HL-60 (cell line): ENCODE measurements around the gene STK32B.

Experiments
- DNase-seq, 2 experiments: peaks; one replicate each; pipeline ENCODE4 v3.0.0-alpha.2; 2010 to 2020; ENCODE audit warnings: low read depth in 1 of 2, low spot score in 1 of 2
- H3K27ac ChIP-seq: fragments of 250-450 bp; sonication (Bioruptor Pico); replicated peaks from 2 replicates; pipeline ENCODE4 v1.5.1; 2020; ENCODE audit warnings: mild to moderate bottlenecking, moderate library complexity
- H3K27me3 ChIP-seq: fragments of 250-450 bp; sonication (Bioruptor Pico); 2 replicates; pipeline ENCODE4 v1.5.1; 2021; ENCODE audit warnings: mild to moderate bottlenecking, moderate library complexity; ENCODE audit not compliant: insufficient read depth, poor library complexity, severe bottlenecking
- H3K4me3 ChIP-seq: replicated peaks from 2 replicates; pipeline ENCODE4 v1.5.1; 2011; ENCODE audit warnings: mild to moderate bottlenecking, control low read depth, low read length; ENCODE audit not compliant: insufficient read depth
- GABPA ChIP-seq: IDR thresholded peaks from 2 replicates; pipeline ENCODE4 v1.6.1; 2012; ENCODE audit warnings: low read depth
- POLR2AphosphoS5 ChIP-seq: IDR thresholded peaks from 2 replicates; pipeline ENCODE4 v1.6.1; 2012; ENCODE audit warnings: low read depth
- SPI1 ChIP-seq: IDR thresholded peaks from 2 replicates; pipeline ENCODE4 v1.6.1; 2012; ENCODE audit warnings: low read depth, mild to moderate bottlenecking, borderline replicate concordance
- TF ChIP-seq, protein P1 (sequence below): IDR thresholded peaks from 2 replicates; pipeline ENCODE4 v1.6.1; 2012; ENCODE audit warnings: low read depth; ENCODE audit not compliant: insufficient replicate concordance
- TF ChIP-seq, protein P2 (sequence below): IDR thresholded peaks from one replicate; pipeline ENCODE4 v1.5.1; 2011; ENCODE audit warnings: low read length, control low read depth, inconsistent platforms; ENCODE audit not compliant: insufficient read depth

STK32B gene

DNA sequence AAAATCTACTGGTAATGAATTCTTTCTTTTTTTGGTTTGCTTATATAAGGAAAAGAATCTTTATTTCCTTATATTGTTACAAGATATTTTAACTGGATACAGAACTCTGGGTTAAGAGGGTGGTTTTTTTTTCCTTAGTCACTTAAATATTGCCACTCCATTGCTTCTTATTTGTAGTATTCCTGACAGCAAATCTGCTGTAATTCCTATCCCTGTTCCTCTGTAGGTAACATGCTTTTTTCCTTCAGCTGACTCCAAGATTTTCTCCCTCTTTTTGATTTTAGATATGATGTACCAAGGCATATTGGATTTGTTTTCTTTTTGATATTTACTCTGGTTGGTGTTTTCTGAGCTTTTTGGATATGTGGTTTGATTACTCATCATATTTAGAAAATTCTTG, 378.5 kb downstream of the STK32B start:
- H3K27ac ChIP-seq, result no peak overlapping the region
- no peak for DNase-seq

DNA sequence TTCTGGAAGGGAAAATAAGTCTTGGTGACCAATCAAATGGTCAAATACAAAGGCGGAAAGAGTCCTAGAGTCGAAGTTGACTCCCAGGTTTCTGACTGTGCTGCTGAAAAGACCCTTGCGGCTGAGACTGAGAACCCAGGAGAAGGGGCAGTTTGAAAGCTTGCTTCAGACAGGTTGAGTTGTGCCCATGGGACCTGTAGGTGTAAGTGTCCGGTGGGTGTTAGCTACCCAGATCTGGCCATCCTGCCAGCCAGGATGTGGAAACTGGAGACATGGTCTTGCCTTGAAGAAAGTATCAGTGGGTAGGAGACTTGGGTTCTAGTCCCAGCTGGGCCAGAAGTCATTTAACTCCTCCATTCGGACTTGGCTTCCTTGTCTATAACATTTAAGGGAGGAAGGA, 381.9 kb downstream of the STK32B start:
- TF ChIP-seq SPI1, result no peak
- TF ChIP-seq, protein P1, sequence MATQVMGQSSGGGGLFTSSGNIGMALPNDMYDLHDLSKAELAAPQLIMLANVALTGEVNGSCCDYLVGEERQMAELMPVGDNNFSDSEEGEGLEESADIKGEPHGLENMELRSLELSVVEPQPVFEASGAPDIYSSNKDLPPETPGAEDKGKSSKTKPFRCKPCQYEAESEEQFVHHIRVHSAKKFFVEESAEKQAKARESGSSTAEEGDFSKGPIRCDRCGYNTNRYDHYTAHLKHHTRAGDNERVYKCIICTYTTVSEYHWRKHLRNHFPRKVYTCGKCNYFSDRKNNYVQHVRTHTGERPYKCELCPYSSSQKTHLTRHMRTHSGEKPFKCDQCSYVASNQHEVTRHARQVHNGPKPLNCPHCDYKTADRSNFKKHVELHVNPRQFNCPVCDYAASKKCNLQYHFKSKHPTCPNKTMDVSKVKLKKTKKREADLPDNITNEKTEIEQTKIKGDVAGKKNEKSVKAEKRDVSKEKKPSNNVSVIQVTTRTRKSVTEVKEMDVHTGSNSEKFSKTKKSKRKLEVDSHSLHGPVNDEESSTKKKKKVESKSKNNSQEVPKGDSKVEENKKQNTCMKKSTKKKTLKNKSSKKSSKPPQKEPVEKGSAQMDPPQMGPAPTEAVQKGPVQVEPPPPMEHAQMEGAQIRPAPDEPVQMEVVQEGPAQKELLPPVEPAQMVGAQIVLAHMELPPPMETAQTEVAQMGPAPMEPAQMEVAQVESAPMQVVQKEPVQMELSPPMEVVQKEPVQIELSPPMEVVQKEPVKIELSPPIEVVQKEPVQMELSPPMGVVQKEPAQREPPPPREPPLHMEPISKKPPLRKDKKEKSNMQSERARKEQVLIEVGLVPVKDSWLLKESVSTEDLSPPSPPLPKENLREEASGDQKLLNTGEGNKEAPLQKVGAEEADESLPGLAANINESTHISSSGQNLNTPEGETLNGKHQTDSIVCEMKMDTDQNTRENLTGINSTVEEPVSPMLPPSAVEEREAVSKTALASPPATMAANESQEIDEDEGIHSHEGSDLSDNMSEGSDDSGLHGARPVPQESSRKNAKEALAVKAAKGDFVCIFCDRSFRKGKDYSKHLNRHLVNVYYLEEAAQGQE, result no peak
- no peak for TF ChIP-seq POLR2AphosphoS5
- TF ChIP-seq, protein P2, sequence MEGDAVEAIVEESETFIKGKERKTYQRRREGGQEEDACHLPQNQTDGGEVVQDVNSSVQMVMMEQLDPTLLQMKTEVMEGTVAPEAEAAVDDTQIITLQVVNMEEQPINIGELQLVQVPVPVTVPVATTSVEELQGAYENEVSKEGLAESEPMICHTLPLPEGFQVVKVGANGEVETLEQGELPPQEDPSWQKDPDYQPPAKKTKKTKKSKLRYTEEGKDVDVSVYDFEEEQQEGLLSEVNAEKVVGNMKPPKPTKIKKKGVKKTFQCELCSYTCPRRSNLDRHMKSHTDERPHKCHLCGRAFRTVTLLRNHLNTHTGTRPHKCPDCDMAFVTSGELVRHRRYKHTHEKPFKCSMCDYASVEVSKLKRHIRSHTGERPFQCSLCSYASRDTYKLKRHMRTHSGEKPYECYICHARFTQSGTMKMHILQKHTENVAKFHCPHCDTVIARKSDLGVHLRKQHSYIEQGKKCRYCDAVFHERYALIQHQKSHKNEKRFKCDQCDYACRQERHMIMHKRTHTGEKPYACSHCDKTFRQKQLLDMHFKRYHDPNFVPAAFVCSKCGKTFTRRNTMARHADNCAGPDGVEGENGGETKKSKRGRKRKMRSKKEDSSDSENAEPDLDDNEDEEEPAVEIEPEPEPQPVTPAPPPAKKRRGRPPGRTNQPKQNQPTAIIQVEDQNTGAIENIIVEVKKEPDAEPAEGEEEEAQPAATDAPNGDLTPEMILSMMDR, result no peak
- TF ChIP-seq GABPA, result no peak
- Histone ChIP-seq H3K27ac (no peak overlapping the region), H3K27me3 (no peaks in the 10 kb centered on the region)

More for the DNA sequence above, 378.5 kb downstream of the STK32B start:
- no peak for TF ChIP-seq GABPA
- TF ChIP-seq SPI1, result no peak
- no peak for TF ChIP-seq POLR2AphosphoS5
- TF ChIP-seq, protein P2, result no peak
- Histone ChIP-seq H3K27me3 (no peaks in the 10 kb centered on the region), H3K4me3 (no peak overlapping the region)

DNA sequence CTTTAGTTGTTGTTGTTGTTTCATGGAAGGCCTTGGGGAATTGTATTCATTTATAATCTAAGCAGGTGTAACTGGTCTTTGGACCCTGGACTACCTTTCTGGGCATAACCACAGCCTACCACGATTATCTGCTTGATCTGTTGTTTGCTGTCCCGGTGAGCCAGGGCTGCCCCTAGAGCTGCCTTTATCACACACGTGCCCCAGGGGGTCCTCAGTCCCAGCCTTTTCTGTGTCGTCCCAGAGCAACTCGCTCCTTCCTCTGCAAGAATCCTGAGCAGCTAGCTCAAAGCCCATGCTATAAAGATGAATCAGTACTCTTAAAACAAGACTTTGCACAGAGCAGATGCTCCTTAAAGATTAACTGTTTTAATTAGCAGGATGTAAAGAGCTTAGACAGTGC, 383.9 kb downstream of the STK32B start:
- no peak for DNase-seq
- Histone ChIP-seq H3K27ac (no peak overlapping the region), H3K27me3 (no peaks in the 10 kb centered on the region), H3K4me3 (no peak overlapping the region)
- TF ChIP-seq, protein P1, result no peak
- TF ChIP-seq GABPA (no peak), POLR2AphosphoS5 (no peak), SPI1 (no peak)
- TF ChIP-seq, protein P2, result no peak

More for the DNA sequence above, 381.9 kb downstream of the STK32B start:
- no peak for DNase-seq
- no peak overlapping the region for H3K4me3 ChIP-seq

DNA sequence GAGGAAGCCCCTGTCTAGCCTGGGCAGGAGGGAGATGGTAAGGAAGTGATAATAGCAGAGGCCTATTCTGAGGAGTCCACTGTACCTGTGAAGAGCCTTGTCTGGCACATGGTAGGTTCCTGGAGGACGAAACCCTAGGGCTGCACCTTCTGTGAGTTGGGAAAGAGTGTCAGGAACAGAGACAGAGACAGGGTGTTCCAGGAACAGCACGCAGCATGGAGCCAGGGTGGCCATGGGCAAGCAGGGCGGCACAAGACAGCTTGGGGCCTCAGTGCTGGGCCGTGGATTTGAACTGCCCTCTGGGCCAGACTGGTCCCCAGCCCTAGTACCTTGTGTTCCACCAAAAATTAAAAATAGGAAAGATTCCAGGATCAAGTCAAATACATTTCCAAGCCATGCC, 384.5 kb downstream of the STK32B start:
- Histone ChIP-seq H3K27ac (no peak overlapping the region), H3K4me3 (no peak overlapping the region), H3K27me3 (no peaks in the 10 kb centered on the region)
- TF ChIP-seq SPI1 (no peak), GABPA (no peak)
- TF ChIP-seq, protein P2, result no peak
- TF ChIP-seq, protein P1, result no peak
- no peak for DNase-seq
